ENCODE measurements around the gene PPTC7. TPM values are rescaled to one million over a fixed set of nuclear protein-coding genes. Genes with fewer than 3 reads are reported as not detected.

The PPTC7 gene
- total and polyA plus RNA-seq, 10 of the 15 experiments (the other 5 are each of a cell fraction or from before 2014, with no cell fraction given): 4.0 to 69.6 (median 12.3) TPM

- Histone ChIP-seq H2AFZ (ENCODE audit: control insufficient read depth, low read depth, low read length) (no peak overlapping the region), H3K9ac (ENCODE audit: control insufficient read depth, insufficient read depth, low read length) (no peak overlapping the region), H3K4me3 (no peak overlapping the region), H3K36me3 (ENCODE audit: control insufficient read depth in 2 of 2, insufficient read depth in 2 of 2, low read length in 1 of 2) (peaks cover 0 to 9% of the 10 kb centered on the region in 2 experiments; a peak in 1 of 4 replicates), H4K20me1 (ENCODE audit: control insufficient read depth, insufficient read depth) (0 out of 2 replicates have a peak, but pooled peaks cover 8% of the 10 kb centered on the region), H3K9me3 (replicated peaks; ENCODE audit: control insufficient read depth, insufficient read depth, low read length) (peaks cover 8% of the 10 kb centered on the region), H3K27ac (ENCODE audit: control insufficient read depth, insufficient read depth) (no peak overlapping the region), H3K4me2 (ENCODE audit: control insufficient read depth, insufficient read depth) (no peak overlapping the region), H3K79me2 (ENCODE audit: control insufficient read depth, insufficient read depth, low read length) (peaks cover 82% of the 10 kb centered on the region), H3K4me1 (ENCODE audit: control insufficient read depth, insufficient read depth, low read length) (peaks cover 10% of the 10 kb centered on the region; the same call in 1 of the 2 replicates), H3K27me3 (replicated peaks in 1 of 2; ENCODE audit: control insufficient read depth in 2 of 2, insufficient read depth in 2 of 2, low read length in 1 of 2) (no peaks in the 10 kb centered on the region)
- in situ Hi-C loops (cut with MboI): no loop called here
- RAD21 ChIA-PET (ENCODE audit: unreplicated experiment): interaction anchor here (0.7 to 1.9 kb wide), 2 partner anchors 37 to 1563 kb away, joined by 3 to 7 read pairs; no protein-coding TSS in a partner anchor
- ATAC-seq (no peak), DNase-seq (ENCODE audit: low read depth, low spot score) (no peak), FAIRE-seq (no peak)
- SMC1A ChIA-PET (ENCODE audit: uncharacterized antibody, unreplicated experiment): interaction anchor here (0.6 to 10.8 kb wide), 3 partner anchors 8 to 42 kb away, joined by 3 to 187 read pairs (median 11); no protein-coding TSS in a partner anchor
- POLR2A ChIA-PET: interaction anchor here (1.2 kb wide), 1 partner anchor 35 kb away, joined by 9 read pairs; no protein-coding TSS in a partner anchor
- BruUV-seq (replicated peaks): no TSS peak
- intact Hi-C loops (cut with micrococcal nuclease; ENCODE audit: unreplicated experiment): no loop called here
- CTCF ChIA-PET: interaction anchor here (1.3 kb wide), 1 partner anchor 33 kb away, joined by 3 read pairs; no protein-coding TSS in a partner anchor
- WGBS (ENCODE audit: insufficient coverage, insufficient replicate concordance, low lambda C conversion rate, missing lambda C conversion rate): 98% methylated on average over 6 of the region's 6 CpGs
- TF ChIP-seq NFYB (IDR thresholded peaks at IDR 0.05; ENCODE audit: insufficient read depth, low read depth, low read length): no peak
- no peak for TF ChIP-seq MEF2A (IDR thresholded peaks at IDR 0.05; ENCODE audit: insufficient read depth, low read depth, low read length)
- no peak for TF ChIP-seq MYC (IDR thresholded peaks at IDR 0.05; ENCODE audit: insufficient read depth, insufficient read length, insufficient replicate concordance, low read length, severe bottlenecking)
- TF ChIP-seq EP300 (IDR thresholded peaks at IDR 0.05; ENCODE audit: borderline replicate concordance in 1 of 2, control insufficient read depth in 1 of 2, low read depth in 2 of 2, low read length in 2 of 2): no peak
- TF ChIP-seq E2F4 (IDR thresholded peaks at IDR 0.05; ENCODE audit: low read depth, low read length): no peak
- no peak for TF ChIP-seq SRF (IDR thresholded peaks at IDR 0.05; ENCODE audit: low read depth in 2 of 2, low read length in 2 of 2)
- TF ChIP-seq BCL3 (IDR thresholded peaks at IDR 0.05; ENCODE audit: borderline replicate concordance, insufficient read depth, low read depth, low read length, poor library complexity, severe bottlenecking): no peak
- TF ChIP-seq BRCA1 (IDR thresholded peaks at IDR 0.05; ENCODE audit: low read depth, low read length): no peak
- no peak for TF ChIP-seq YY1 (IDR thresholded peaks at IDR 0.05; ENCODE audit: low read depth, low read length)
- TF ChIP-seq ZNF384 (IDR thresholded peaks at IDR 0.05; ENCODE audit: borderline replicate concordance, low read depth, low read length): no peak
- TF ChIP-seq CHD2 (IDR thresholded peaks at IDR 0.05; ENCODE audit: borderline replicate concordance, low read depth, low read length): no peak
- no peak for TF ChIP-seq HSF1 (IDR thresholded peaks at IDR 0.05; ENCODE audit: low read depth, low read length)
- TF ChIP-seq TCF12 (IDR thresholded peaks at IDR 0.05; ENCODE audit: low read depth, low read length): no peak
- TF ChIP-seq TBL1XR1 (IDR thresholded peaks at IDR 0.05; ENCODE audit: low read depth, low read length): no peak
Measured at GRCh38 chr12:110568752-110569151, 14.4 kb downstream of the PPTC7 start.

Measured in GM12878 (cell line).